ENCODE data around the gene DCTD.

Gene DCTD

GRCh38 chr4:182871616-182872015, 45.6 kb downstream of the DCTD start:
- H3K4me3 ChIP-seq (ENCODE audit: low read depth, low read length): no peak overlapping the region
- DNase-seq (ENCODE audit: low read depth): no peak
- TF ChIP-seq CTCF (conservative IDR thresholded peaks at IDR 0.05; ENCODE audit: low read depth, low read length): no peak

GRCh38 chr4:182869697-182870096, 47.5 kb downstream of the DCTD start:
- H3K4me3 ChIP-seq (ENCODE audit: low read depth, low read length): no peak overlapping the region
- DNase-seq (ENCODE audit: low read depth): no peak
- no peak for TF ChIP-seq CTCF (conservative IDR thresholded peaks at IDR 0.05; ENCODE audit: low read depth, low read length)

- H3K4me3 ChIP-seq (ENCODE audit: low read depth, low read length): no peak overlapping the region
- no peak for DNase-seq (ENCODE audit: low read depth)
- TF ChIP-seq CTCF (conservative IDR thresholded peaks at IDR 0.05; ENCODE audit: low read depth, low read length): no peak
Observed at GRCh38 chr4:182866746-182867145, 50.4 kb downstream of the DCTD start.

GRCh38 chr4:182863501-182863900, 53.7 kb downstream of the DCTD start:
- H3K4me3 ChIP-seq (ENCODE audit: low read depth, low read length): no peak overlapping the region
- TF ChIP-seq CTCF (conservative IDR thresholded peaks at IDR 0.05; ENCODE audit: low read depth, low read length): no peak
- no peak for DNase-seq (ENCODE audit: low read depth)

- H3K4me3 ChIP-seq (ENCODE audit: low read depth, low read length): no peak overlapping the region
- no peak for DNase-seq (ENCODE audit: low read depth)
- no peak for TF ChIP-seq CTCF (conservative IDR thresholded peaks at IDR 0.05; ENCODE audit: low read depth, low read length)
Observed at GRCh38 chr4:182862921-182863320, 54.3 kb downstream of the DCTD start.

GRCh38 chr4:182862141-182862875, 54.9 kb downstream of the DCTD start:
- TF ChIP-seq CTCF (conservative IDR thresholded peaks at IDR 0.05; ENCODE audit: low read depth, low read length): peak; percentile 4
- no peak for DNase-seq (ENCODE audit: low read depth)
- no peak overlapping the region for H3K4me3 ChIP-seq (ENCODE audit: low read depth, low read length)

GRCh38 chr4:182861346-182861745, 55.8 kb downstream of the DCTD start:
- H3K4me3 ChIP-seq (ENCODE audit: low read depth, low read length): no peak overlapping the region
- no peak for DNase-seq (ENCODE audit: low read depth)
- no peak for TF ChIP-seq CTCF (conservative IDR thresholded peaks at IDR 0.05; ENCODE audit: low read depth, low read length)
